Lower lobe of right lung (tissue), 2 donors: ENCODE results near the gene MACROH2A1. TPM values are rescaled to one million over a fixed set of nuclear protein-coding genes. Genes with fewer than 3 reads are reported as not detected.

Experiments
- ATAC-seq, 2 donors: fragments of 200-7000 bp; cut with Tn5 transposase; one replicate each; pipeline ENCODE4 v1.9.1; 2020 to 2022; ENCODE audit warnings: mild to moderate bottlenecking in 2 of 2, moderate library complexity in 2 of 2
- DNase-seq: peaks from one replicate; pipeline ENCODE4 v3.0.0-alpha.2; 2020
- H3K27ac ChIP-seq: fragments of 200-600 bp; one replicate; pipeline ENCODE4 v1.8.0; 2022
- H3K27me3 ChIP-seq: fragments of 200-600 bp; one replicate; pipeline ENCODE4 v1.8.0; 2022; ENCODE audit warnings: low read depth
- H3K36me3 ChIP-seq: fragments of 200-600 bp; one replicate; pipeline ENCODE4 v1.8.0; 2022; ENCODE audit warnings: mild to moderate bottlenecking
- H3K4me1 ChIP-seq: fragments of 200-600 bp; one replicate; pipeline ENCODE4 v1.8.0; 2022
- H3K4me3 ChIP-seq: fragments of 200-600 bp; one replicate; pipeline ENCODE4 v1.8.0; 2022; ENCODE audit warnings: mild to moderate bottlenecking
- H3K9me3 ChIP-seq: fragments of 200-600 bp; one replicate; pipeline ENCODE4 v1.8.0; 2022
- CTCF ChIP-seq: fragments of 200-600 bp; IDR thresholded peaks from one replicate; pipeline ENCODE4 v1.8.0; 2022; ENCODE audit warnings: antibody characterized with exemption, mild to moderate bottlenecking
- intact Hi-C: fragments of 100-400 bp; cut with DNase I; formaldehyde crosslinking; loops from one replicate; pipeline ENCODE4 v1.11.0; 2022
- total RNA-seq: library from RNA; stranded (reverse); fragmentation: NEBNext Ultra II Directional; extraction: Animal tissue kit (Norgen Biotek cat#: 25700); gene quantifications from one replicate; pipeline ENCODE4 v1.2.1, GENCODE V29; 2021
- donor health status: DM: no; HTN: yes; CAD: no; lungs with severe emphysema.

Gene MACROH2A1
- total RNA-seq, 1 donor from 2014 or later: 258 TPM

DNA sequence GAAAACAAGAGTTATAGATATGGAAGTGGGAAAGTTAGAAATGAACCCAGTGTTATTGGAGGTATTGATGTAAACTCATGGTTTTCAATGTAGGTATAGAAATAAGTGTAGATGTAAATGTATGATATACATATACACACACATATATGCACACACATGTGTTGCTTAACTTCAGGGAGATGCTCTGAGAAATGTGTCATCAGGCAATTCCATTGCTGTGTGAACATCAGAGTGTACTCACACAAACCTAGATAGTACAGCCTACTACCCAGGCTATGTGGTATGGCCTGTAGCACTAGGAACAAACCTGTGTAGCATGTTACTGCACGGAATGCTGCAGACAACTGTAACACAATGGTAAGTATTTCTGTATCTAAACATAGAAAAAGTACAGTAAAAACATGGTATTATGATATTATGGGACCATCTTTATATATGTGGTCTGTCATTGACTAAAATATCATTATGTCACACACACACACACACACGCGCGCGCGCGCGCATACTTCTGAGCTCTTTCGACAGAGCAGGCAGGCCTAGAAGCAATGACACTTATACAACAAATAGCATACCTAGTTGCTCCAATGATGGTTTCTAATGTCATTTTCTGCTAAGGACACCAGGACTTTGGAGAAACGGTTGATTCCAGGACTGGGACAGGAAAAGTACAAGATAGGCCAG, 86.6 kb downstream of the MACROH2A1 start:
- TF ChIP-seq CTCF: no peak
- DNase-seq (no peak), ATAC-seq (no peak)
- Histone ChIP-seq H3K27ac (no peak overlapping the region), H3K9me3 (no peaks in the 10 kb centered on the region), H3K27me3 (no peaks in the 10 kb centered on the region), H3K36me3 (no peaks in the 10 kb centered on the region), H3K4me1 (no peaks in the 10 kb centered on the region), H3K4me3 (no peak overlapping the region)
- intact Hi-C loops: no loop called here

DNA sequence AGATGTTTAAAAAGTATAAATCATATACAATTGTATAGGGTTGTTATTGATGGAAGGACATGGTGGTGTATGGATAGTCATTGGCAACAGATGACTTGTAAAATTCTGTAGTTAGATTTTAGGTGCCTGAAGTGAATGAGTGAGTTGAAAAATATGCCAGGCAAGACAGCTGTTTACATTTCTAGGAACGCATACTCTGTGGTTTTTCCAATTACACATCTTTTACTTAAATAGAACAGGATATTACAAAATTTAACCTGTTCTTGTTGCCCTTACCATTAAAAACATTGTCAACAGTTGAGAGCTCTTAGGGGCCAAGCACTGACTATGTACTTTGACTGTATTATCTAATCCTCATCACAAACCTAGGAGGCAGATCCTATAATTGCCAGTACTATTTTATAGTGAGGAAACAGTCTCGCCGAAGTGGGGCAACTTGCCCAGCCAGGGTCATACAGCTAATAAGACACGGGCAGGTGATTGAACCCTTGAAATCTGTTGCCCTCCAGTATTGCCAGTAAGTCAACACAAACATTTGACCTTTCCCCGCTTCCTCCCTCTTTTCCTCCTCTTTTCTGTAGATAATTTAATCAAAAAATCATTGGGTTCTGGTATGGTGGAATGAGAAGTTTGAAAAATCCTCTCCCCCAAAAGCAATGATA, 88.6 kb downstream of the MACROH2A1 start:
- ATAC-seq: no peak
- Histone ChIP-seq H3K27me3 (no peaks in the 10 kb centered on the region), H3K36me3 (no peaks in the 10 kb centered on the region), H3K9me3 (no peaks in the 10 kb centered on the region), H3K27ac (no peak overlapping the region), H3K4me1 (no peaks in the 10 kb centered on the region), H3K4me3 (no peak overlapping the region)
- TF ChIP-seq CTCF: no peak
- intact Hi-C loops: no loop called here
- DNase-seq: no peak

- no peak for ATAC-seq
- Histone ChIP-seq H3K27ac (no peak overlapping the region), H3K36me3 (no peaks in the 10 kb centered on the region), H3K27me3 (no peaks in the 10 kb centered on the region), H3K4me1 (no peaks in the 10 kb centered on the region), H3K4me3 (no peak overlapping the region), H3K9me3 (no peaks in the 10 kb centered on the region)
- intact Hi-C loops: no loop called here
- DNase-seq: no peak
- TF ChIP-seq CTCF: no peak
Measured at GRCh38 chr5:135309391-135310327, 89.4 kb downstream of the MACROH2A1 start.

DNA sequence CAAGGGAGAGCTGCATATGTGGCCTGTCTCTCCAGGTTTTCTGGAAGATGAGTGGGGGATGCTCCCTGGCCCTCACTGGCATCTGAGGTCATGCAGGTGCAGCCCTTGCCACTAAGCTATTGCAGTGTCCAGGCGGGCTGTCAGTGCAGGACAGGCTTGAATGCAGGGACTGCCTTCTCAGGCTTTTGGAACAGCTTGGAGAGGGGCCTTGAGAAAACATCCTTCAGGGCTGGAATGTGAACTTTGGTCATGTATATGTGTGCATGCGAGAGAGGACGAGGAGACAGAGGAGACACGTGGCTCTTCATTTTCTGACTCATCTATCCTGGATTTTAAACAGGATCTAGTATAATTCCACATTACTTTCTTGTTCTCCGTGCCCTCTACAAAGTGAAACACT, 90.3 kb downstream of the MACROH2A1 start:
- intact Hi-C loops: no loop called here
- no peak for ATAC-seq
- TF ChIP-seq CTCF: no peak
- Histone ChIP-seq H3K27ac (no peak overlapping the region), H3K4me3 (no peak overlapping the region), H3K27me3 (no peaks in the 10 kb centered on the region), H3K4me1 (no peaks in the 10 kb centered on the region), H3K9me3 (no peaks in the 10 kb centered on the region), H3K36me3 (no peaks in the 10 kb centered on the region)
- no peak for DNase-seq

DNA sequence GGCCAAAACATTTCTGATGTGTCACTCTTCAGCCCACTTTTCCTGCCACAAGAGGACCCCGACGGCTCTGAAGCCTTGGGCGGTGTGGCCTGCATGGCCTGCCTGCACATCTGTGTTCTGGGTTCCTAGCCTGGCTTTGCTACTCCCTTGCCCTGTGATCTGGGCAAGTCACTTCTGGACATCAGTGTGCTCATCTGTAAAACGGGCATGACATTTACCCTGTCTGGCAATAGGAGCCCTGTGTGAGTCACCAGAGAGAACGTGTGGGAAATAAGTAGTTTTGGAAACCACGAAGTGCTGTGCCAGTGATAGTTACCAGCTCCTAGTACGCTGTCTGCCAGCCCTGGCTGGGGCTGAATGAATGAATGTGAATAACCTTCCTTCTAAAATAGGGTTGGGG, 90.8 kb downstream of the MACROH2A1 start:
- no peak for TF ChIP-seq CTCF
- Histone ChIP-seq H3K27ac (no peak overlapping the region), H3K4me3 (no peak overlapping the region), H3K36me3 (no peaks in the 10 kb centered on the region), H3K27me3 (no peaks in the 10 kb centered on the region), H3K4me1 (no peaks in the 10 kb centered on the region), H3K9me3 (no peaks in the 10 kb centered on the region)
- ATAC-seq: no peak
- intact Hi-C loops: no loop called here
- no peak for DNase-seq
